HepG2 (cell line): ENCODE measurements around the gene EXTL1.

Experiments
- GLI4 ChIP-seq: sonication (generic); formaldehyde crosslinking; IDR thresholded peaks from 2 replicates; pipeline ENCODE4 v1.5.1; 2020; ENCODE audit warnings: missing genetic modification reagents, mild to moderate bottlenecking, moderate library complexity, borderline replicate concordance
- MXI1 ChIP-seq: IDR thresholded peaks from 3 replicates; pipeline ENCODE4 v1.6.1; 2012; ENCODE audit warnings: low read depth, low read length, inconsistent platforms, borderline replicate concordance
- PHB2 ChIP-seq: fragments of 450-650 bp; IDR thresholded peaks from 2 replicates; pipeline ENCODE4 v1.6.1; 2018; ENCODE audit not compliant: partially characterized antibody
- POLR2A ChIP-seq, 2 experiments: IDR thresholded peaks; 2 replicates each; pipeline ENCODE4 v1.6.1; 2011; ENCODE audit warnings: low read depth in 2 of 2, low read length in 2 of 2, mild to moderate bottlenecking in 1 of 2, moderate library complexity in 1 of 2; ENCODE audit not compliant: insufficient read depth in 1 of 2
- POLR2AphosphoS5 ChIP-seq: IDR thresholded peaks from 2 replicates; pipeline ENCODE4 v1.6.1; 2012; ENCODE audit warnings: low read depth, low read length
- YY1 ChIP-seq: IDR thresholded peaks from 2 replicates; pipeline ENCODE4 v1.6.1; 2011; ENCODE audit warnings: low read length, low read depth, moderate library complexity, mild to moderate bottlenecking; ENCODE audit not compliant: insufficient read depth, insufficient replicate concordance
- ZFP37 ChIP-seq: sonication (generic); formaldehyde crosslinking; IDR thresholded peaks from 2 replicates; pipeline ENCODE4 v1.4.0; 2020; ENCODE audit warnings: missing genetic modification reagents, borderline replicate concordance
- ZNF674 ChIP-seq: sonication (generic); formaldehyde crosslinking; IDR thresholded peaks from 2 replicates; pipeline ENCODE4 v1.5.0; 2020; ENCODE audit warnings: low read depth, mild to moderate bottlenecking, missing genetic modification reagents
- TF ChIP-seq, protein P1 (sequence below): sonication (generic); formaldehyde crosslinking; IDR thresholded peaks from 2 replicates; pipeline ENCODE4 v1.4.0; 2020; ENCODE audit warnings: missing genetic modification reagents
- TF ChIP-seq, protein P2 (sequence below): sonication (generic); formaldehyde crosslinking; IDR thresholded peaks from 2 replicates; pipeline ENCODE4 v1.5.0; 2020; ENCODE audit warnings: mild to moderate bottlenecking, missing genetic modification reagents, moderate library complexity
- TF ChIP-seq, protein P3 (sequence below): sonication (generic); formaldehyde crosslinking; IDR thresholded peaks from 2 replicates; pipeline ENCODE4 v1.4.0; 2020; ENCODE audit warnings: mild to moderate bottlenecking, missing genetic modification reagents
- TF ChIP-seq, protein P4 (sequence below): IDR thresholded peaks from 2 replicates; pipeline ENCODE4 v1.6.1; 2012; ENCODE audit warnings: low read length, improper control_type of control experiment
- TF ChIP-seq, protein P5 (sequence below): sonication (generic); formaldehyde crosslinking; IDR thresholded peaks from 2 replicates; pipeline ENCODE4 v1.5.0; 2020; ENCODE audit warnings: mild to moderate bottlenecking, missing genetic modification reagents

DNA sequence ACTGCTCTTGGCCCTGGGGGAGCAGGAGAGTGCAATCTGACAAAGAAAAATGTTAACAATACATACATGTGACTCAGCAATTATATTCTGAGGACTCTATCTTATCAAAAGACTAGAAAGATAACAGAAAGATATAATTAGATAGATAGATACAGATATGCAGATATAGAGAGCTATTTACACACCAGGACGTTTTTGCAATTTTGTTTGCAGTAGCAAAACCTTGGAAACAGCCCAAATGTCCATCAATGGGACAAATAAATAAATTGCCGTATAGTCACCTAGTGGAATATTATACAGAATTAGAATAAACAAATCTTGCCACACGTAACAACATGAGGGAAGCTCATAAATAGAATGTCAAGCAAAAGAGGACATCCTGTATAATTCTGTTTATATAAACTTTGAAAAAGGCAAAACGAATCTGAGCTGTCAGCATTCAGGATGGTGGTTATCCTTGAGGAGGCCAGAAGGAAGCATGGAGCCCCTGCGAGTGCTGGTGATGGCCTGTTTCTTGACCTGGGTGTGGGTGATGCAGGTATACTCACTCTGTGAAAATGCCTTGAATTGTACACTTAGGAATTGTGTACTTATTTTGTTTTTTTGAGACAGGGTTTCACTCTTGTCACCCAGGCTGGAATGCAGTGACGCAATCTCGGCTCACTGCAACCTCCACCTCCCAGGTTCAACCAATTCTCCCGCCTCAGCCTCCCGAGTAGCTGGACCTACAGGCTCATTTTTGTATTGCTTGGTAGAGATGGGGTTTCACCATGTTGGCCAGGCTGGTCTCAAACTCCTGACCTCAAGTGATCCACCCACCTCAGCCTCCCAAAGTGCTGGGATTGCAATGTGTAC lies 58.6 kb downstream of the EXTL1 start:
- TF ChIP-seq, protein P1, sequence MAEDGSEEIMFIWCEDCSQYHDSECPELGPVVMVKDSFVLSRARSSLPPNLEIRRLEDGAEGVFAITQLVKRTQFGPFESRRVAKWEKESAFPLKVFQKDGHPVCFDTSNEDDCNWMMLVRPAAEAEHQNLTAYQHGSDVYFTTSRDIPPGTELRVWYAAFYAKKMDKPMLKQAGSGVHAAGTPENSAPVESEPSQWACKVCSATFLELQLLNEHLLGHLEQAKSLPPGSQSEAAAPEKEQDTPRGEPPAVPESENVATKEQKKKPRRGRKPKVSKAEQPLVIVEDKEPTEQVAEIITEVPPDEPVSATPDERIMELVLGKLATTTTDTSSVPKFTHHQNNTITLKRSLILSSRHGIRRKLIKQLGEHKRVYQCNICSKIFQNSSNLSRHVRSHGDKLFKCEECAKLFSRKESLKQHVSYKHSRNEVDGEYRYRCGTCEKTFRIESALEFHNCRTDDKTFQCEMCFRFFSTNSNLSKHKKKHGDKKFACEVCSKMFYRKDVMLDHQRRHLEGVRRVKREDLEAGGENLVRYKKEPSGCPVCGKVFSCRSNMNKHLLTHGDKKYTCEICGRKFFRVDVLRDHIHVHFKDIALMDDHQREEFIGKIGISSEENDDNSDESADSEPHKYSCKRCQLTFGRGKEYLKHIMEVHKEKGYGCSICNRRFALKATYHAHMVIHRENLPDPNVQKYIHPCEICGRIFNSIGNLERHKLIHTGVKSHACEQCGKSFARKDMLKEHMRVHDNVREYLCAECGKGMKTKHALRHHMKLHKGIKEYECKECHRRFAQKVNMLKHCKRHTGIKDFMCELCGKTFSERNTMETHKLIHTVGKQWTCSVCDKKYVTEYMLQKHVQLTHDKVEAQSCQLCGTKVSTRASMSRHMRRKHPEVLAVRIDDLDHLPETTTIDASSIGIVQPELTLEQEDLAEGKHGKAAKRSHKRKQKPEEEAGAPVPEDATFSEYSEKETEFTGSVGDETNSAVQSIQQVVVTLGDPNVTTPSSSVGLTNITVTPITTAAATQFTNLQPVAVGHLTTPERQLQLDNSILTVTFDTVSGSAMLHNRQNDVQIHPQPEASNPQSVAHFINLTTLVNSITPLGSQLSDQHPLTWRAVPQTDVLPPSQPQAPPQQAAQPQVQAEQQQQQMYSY (CRISPR knock-in tag): no peak
- TF ChIP-seq, protein P2, sequence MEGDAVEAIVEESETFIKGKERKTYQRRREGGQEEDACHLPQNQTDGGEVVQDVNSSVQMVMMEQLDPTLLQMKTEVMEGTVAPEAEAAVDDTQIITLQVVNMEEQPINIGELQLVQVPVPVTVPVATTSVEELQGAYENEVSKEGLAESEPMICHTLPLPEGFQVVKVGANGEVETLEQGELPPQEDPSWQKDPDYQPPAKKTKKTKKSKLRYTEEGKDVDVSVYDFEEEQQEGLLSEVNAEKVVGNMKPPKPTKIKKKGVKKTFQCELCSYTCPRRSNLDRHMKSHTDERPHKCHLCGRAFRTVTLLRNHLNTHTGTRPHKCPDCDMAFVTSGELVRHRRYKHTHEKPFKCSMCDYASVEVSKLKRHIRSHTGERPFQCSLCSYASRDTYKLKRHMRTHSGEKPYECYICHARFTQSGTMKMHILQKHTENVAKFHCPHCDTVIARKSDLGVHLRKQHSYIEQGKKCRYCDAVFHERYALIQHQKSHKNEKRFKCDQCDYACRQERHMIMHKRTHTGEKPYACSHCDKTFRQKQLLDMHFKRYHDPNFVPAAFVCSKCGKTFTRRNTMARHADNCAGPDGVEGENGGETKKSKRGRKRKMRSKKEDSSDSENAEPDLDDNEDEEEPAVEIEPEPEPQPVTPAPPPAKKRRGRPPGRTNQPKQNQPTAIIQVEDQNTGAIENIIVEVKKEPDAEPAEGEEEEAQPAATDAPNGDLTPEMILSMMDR (CRISPR knock-in tag): no peak
- TF ChIP-seq, protein P3, sequence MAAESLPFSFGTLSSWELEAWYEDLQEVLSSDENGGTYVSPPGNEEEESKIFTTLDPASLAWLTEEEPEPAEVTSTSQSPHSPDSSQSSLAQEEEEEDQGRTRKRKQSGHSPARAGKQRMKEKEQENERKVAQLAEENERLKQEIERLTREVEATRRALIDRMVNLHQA (CRISPR knock-in tag): no peak
- no peak for TF ChIP-seq YY1
- no peak for TF ChIP-seq ZNF674 (CRISPR knock-in tag)
- TF ChIP-seq PHB2: no peak
- TF ChIP-seq, protein P4, sequence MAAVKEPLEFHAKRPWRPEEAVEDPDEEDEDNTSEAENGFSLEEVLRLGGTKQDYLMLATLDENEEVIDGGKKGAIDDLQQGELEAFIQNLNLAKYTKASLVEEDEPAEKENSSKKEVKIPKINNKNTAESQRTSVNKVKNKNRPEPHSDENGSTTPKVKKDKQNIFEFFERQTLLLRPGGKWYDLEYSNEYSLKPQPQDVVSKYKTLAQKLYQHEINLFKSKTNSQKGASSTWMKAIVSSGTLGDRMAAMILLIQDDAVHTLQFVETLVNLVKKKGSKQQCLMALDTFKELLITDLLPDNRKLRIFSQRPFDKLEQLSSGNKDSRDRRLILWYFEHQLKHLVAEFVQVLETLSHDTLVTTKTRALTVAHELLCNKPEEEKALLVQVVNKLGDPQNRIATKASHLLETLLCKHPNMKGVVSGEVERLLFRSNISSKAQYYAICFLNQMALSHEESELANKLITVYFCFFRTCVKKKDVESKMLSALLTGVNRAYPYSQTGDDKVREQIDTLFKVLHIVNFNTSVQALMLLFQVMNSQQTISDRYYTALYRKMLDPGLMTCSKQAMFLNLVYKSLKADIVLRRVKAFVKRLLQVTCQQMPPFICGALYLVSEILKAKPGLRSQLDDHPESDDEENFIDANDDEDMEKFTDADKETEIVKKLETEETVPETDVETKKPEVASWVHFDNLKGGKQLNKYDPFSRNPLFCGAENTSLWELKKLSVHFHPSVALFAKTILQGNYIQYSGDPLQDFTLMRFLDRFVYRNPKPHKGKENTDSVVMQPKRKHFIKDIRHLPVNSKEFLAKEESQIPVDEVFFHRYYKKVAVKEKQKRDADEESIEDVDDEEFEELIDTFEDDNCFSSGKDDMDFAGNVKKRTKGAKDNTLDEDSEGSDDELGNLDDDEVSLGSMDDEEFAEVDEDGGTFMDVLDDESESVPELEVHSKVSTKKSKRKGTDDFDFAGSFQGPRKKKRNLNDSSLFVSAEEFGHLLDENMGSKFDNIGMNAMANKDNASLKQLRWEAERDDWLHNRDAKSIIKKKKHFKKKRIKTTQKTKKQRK: no peak
- TF ChIP-seq GLI4 (CRISPR knock-in tag): no peak
- TF ChIP-seq, protein P5, sequence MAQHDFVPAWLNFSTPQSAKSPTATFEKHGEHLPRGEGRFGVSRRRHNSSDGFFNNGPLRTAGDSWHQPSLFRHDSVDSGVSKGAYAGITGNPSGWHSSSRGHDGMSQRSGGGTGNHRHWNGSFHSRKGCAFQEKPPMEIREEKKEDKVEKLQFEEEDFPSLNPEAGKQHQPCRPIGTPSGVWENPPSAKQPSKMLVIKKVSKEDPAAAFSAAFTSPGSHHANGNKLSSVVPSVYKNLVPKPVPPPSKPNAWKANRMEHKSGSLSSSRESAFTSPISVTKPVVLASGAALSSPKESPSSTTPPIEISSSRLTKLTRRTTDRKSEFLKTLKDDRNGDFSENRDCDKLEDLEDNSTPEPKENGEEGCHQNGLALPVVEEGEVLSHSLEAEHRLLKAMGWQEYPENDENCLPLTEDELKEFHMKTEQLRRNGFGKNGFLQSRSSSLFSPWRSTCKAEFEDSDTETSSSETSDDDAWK (CRISPR knock-in tag): no peak
- no peak for TF ChIP-seq POLR2A (IDR thresholded peaks at IDR 0.05; ENCODE audit: insufficient read depth in 1 of 2, low read depth in 2 of 2, low read length in 2 of 2)
- TF ChIP-seq POLR2AphosphoS5: no peak
- no peak for TF ChIP-seq MXI1
- TF ChIP-seq ZFP37 (CRISPR knock-in tag): no peak
